K562 (cell line): ENCODE data around the gene SART1. TPM values are rescaled to one million over a fixed set of nuclear protein-coding genes. Genes with fewer than 3 reads are reported as not detected.

ENCODE experiments used
- ARID2 ChIP-seq: fragments of 450-650 bp; IDR thresholded peaks from 2 replicates; pipeline ENCODE4 v1.6.1; 2017; ENCODE audit warnings: antibody characterized with exemption, mild to moderate bottlenecking
- CBX1 ChIP-seq: sonication (generic); IDR thresholded peaks from 2 replicates; pipeline ENCODE4 v1.6.1; 2016; ENCODE audit warnings: antibody characterized with exemption, low read depth, mild to moderate bottlenecking
- E4F1 ChIP-seq: fragments of 250-450 bp; sonication (Bioruptor Pico); IDR thresholded peaks from 2 replicates; pipeline ENCODE4 v1.5.0; 2021; ENCODE audit warnings: mild to moderate bottlenecking, borderline replicate concordance
- ELF1 ChIP-seq: fragments of 200-800 bp; sonication (Bioruptor generic); IDR thresholded peaks from 2 replicates; pipeline ENCODE4 v1.6.1; 2016; ENCODE audit warnings: missing genetic modification characterization, missing compliant biosample characterization
- GTF2A2 ChIP-seq: IDR thresholded peaks from 2 replicates; pipeline ENCODE4 v1.6.1; 2016; ENCODE audit warnings: mild to moderate bottlenecking, missing genetic modification characterization, missing compliant biosample characterization
- KLF13 ChIP-seq: fragments of 450-650 bp; IDR thresholded peaks from 2 replicates; pipeline ENCODE4 v1.6.1; 2016; ENCODE audit warnings: missing genetic modification characterization, low read depth, mild to moderate bottlenecking, missing compliant biosample characterization, moderate library complexity, borderline replicate concordance
- KLF16 ChIP-seq: IDR thresholded peaks from 2 replicates; pipeline ENCODE4 v1.6.1; 2016; ENCODE audit warnings: antibody characterized with exemption
- MLLT1 ChIP-seq, 2 experiments: fragments of 450-650 bp; IDR thresholded peaks; 2 replicates each; pipeline ENCODE4 v1.6.1; 2016
- RB1 ChIP-seq: fragments of 450-650 bp; IDR thresholded peaks from 2 replicates; pipeline ENCODE4 v1.6.1; 2017; ENCODE audit warnings: low read depth, mild to moderate bottlenecking
- SMC3 ChIP-seq: conservative IDR thresholded peaks from 2 replicates; pipeline ENCODE4 v1.6.1; 2011; ENCODE audit warnings: low read depth, low read length, improper control_type of control experiment; ENCODE audit not compliant: insufficient read depth
- SP1 ChIP-seq: sonication (generic); formaldehyde crosslinking; IDR thresholded peaks from 2 replicates; pipeline ENCODE4 v1.8.1; 2022; ENCODE audit warnings: mild to moderate bottlenecking, missing genetic modification reagents
- STAG1 ChIP-seq: sonication (generic); formaldehyde crosslinking; IDR thresholded peaks from 2 replicates; pipeline ENCODE4 v1.5.0; 2020; ENCODE audit warnings: missing genetic modification reagents, borderline replicate concordance
- TARDBP ChIP-seq: fragments of 450-650 bp; IDR thresholded peaks from 2 replicates; pipeline ENCODE4 v1.6.1; 2016
- ZNF12 ChIP-seq: sonication (generic); formaldehyde crosslinking; IDR thresholded peaks from 2 replicates; pipeline ENCODE4 v1.4.0; 2020; ENCODE audit warnings: mild to moderate bottlenecking, missing genetic modification reagents
- ZNF384 ChIP-seq: IDR thresholded peaks from 2 replicates; pipeline ENCODE4 v1.6.1; 2012; ENCODE audit warnings: low read depth, low read length, improper control_type of control experiment
- polyA plus RNA-seq, 8 experiments: library from polyadenylated mRNA; depleted of rRNA in 4 of 8; stranded (reverse) in 5 of 8; unstranded in 3 of 8; fragments of >200 nt; fragmentation: Nextera tagmentation in 2 of 8; fragmentation: Illumina TruSeq in 1 of 8; extraction: Ambion mirVana in 2 of 8; extraction: Trizol in 1 of 8; gene quantifications; 2 replicates each; pipeline versions ENCODE4 v1.2.1 to v1.2.3, GENCODE V29; 2011 to 2014; ENCODE audit warnings: inconsistent platforms in 1 of 8, missing spikeins in 1 of 8
- total RNA-seq, 7 experiments: library from RNA; depleted of rRNA in 6 of 7; stranded (reverse); fragments of >200 nt in 6 of 7; fragmentation: Illumina TruSeq in 2 of 7; extraction: Trizol in 2 of 7; gene quantifications; 2 replicates each; pipeline versions ENCODE4 v1.2.1 to v1.2.3, GENCODE V29; 2011 to 2021; ENCODE audit warnings: low replicate concordance in 1 of 7
- TF ChIP-seq, protein P1 (sequence below): IDR thresholded peaks from 2 replicates; pipeline ENCODE4 v1.6.1; 2012; ENCODE audit warnings: low read depth, low read length, improper control_type of control experiment, borderline replicate concordance
- TF ChIP-seq, protein P2 (sequence below): fragments of 450-650 bp; formaldehyde crosslinking; IDR thresholded peaks from 2 replicates; pipeline ENCODE4 v1.4.0; 2020; ENCODE audit warnings: mild to moderate bottlenecking, moderate library complexity
- TF ChIP-seq, protein P3 (sequence below): sonication (generic); formaldehyde crosslinking; IDR thresholded peaks from 2 replicates; pipeline ENCODE4 v1.8.0; 2022; ENCODE audit warnings: missing genetic modification reagents, mild to moderate bottlenecking, moderate library complexity, borderline replicate concordance

The SART1 gene
- total and polyA plus RNA-seq, 9 of the 15 experiments (the other 6 are each of a cell fraction or from before 2014, with no cell fraction given), result 4.8 to 84.1 (median 31.7) TPM

GRCh38 chr11:65988791-65989592, 27.5 kb downstream of the SART1 start (continued):
- TF ChIP-seq GTF2A2 (tag) (no peak), ARID2 (peak; percentile 96), RB1 (peak; percentile 86; the same call in 1 of the 2 replicates), ZNF384 (peak; percentile 68; the same call in 1 of the 2 replicates), KLF13 (tag) (peak; percentile 49; the same call in 1 of the 2 replicates), E4F1 (CRISPR knock-in tag) (no peak), SP1 (CRISPR knock-in tag) (peak; percentile 74), MLLT1 (IDR thresholded peaks at IDR 0.05) (peak in 1 of 2 experiments; percentile 90; a peak in 2 of 4 replicates), STAG1 (peak; percentile 99), SMC3 (peak; percentile 98), ELF1 (tag) (0 out of 2 replicates have a peak, but pooled peaks have one; percentile 38), KLF16 (peak; percentile 80), ZNF12 (no peak), TARDBP (no peak), CBX1 (no peak)
- TF ChIP-seq, protein P1, sequence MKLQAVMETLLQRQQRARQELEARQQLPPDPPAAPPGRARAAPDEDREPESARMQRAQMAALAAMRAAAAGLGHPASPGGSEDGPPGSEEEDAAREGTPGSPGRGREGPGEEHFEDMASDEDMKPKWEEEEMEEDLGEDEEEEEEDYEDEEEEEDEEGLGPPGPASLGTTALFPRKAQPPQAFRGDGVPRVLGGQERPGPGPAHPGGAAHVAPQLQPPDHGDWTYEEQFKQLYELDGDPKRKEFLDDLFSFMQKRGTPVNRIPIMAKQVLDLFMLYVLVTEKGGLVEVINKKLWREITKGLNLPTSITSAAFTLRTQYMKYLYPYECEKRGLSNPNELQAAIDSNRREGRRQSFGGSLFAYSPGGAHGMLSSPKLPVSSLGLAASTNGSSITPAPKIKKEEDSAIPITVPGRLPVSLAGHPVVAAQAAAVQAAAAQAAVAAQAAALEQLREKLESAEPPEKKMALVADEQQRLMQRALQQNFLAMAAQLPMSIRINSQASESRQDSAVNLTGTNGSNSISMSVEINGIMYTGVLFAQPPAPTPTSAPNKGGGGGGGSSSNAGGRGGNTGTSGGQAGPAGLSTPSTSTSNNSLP, result peak; percentile 81
- TF ChIP-seq, protein P2, sequence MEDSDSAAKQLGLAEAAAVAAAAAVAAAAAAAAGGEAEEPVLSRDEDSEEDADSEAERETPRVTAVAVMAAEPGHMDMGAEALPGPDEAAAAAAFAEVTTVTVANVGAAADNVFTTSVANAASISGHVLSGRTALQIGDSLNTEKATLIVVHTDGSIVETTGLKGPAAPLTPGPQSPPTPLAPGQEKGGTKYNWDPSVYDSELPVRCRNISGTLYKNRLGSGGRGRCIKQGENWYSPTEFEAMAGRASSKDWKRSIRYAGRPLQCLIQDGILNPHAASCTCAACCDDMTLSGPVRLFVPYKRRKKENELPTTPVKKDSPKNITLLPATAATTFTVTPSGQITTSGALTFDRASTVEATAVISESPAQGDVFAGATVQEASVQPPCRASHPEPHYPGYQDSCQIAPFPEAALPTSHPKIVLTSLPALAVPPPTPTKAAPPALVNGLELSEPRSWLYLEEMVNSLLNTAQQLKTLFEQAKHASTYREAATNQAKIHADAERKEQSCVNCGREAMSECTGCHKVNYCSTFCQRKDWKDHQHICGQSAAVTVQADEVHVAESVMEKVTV, result peak; percentile 97
- TF ChIP-seq, protein P3, sequence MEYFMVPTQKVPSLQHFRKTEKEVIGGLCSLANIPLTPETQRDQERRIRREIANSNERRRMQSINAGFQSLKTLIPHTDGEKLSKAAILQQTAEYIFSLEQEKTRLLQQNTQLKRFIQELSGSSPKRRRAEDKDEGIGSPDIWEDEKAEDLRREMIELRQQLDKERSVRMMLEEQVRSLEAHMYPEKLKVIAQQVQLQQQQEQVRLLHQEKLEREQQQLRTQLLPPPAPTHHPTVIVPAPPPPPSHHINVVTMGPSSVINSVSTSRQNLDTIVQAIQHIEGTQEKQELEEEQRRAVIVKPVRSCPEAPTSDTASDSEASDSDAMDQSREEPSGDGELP (CRISPR knock-in tag), result peak; percentile 58
